Measurements from ENCODE around the gene CGB8. TPM values are rescaled to one million over a fixed set of nuclear protein-coding genes. Genes with fewer than 3 reads are reported as not detected.
"Not testable (repeated sequence)": the region's sequence is repeated elsewhere in the genome, so short reads cannot be mapped to it uniquely, and the experiment has no call there.

The CGB8 gene
- total RNA-seq, 1 experiment from 2014 or later: not detected

DNA sequence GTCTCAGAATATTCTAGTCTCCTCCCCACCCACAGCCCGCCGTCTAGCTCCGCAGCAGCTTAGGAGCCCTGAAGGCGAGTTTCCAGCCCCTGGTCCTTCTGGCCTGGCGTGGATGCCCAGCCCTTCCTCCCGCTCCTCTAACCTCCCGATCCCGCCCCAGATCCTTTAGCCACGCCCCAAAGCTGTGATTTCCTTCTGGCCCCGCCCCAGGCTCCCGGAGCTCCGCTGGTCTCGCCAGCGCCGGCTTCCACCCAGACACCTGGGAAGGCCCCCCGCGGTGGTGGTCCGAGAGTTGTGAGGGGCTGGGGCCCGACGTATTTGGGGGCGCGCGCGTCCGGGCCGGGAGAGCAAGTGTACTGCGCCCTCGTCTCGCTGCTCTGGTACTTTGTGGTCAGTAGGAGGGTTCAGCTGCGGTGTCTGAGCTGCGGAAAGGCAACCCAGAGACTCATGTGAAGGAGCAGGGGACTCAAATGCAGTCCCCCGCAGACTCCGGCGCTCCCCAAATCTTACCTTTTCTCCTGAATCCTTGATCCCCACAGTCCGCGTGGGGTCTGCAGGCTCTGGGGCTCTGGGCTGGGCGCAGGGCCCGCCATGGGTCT is 8.8 kb upstream of the CGB8 start, which contains the start of gene CGB7:
TSS of gene CGB7 (minus strand) at position 114 of the 599 bp plus-strand sequence. CDS start 2,374 bp downstream, outside the sequence.
- no peak within 1 kb of the TSS for H3K27ac ChIP-seq (ENCODE audit: low read depth, low read length, poor library complexity, severe bottlenecking)
- peak within 1 kb of the TSS; percentile 55 for H3K4me3 ChIP-seq (ENCODE audit: low read depth, low read length, poor library complexity, severe bottlenecking)
- H3K27me3 ChIP-seq (replicated peaks; ENCODE audit: insufficient read depth, low read depth, low read length, poor library complexity): no peaks in the 10 kb centered on the region
- ChIA-PET POLR2A (ENCODE audit: low non-redundant PET) (interaction anchor here (0.5 kb wide), 1 partner anchor 173 kb away, joined by 8 read pairs; no protein-coding TSS in a partner anchor), CTCF (no interaction called here)
- peaks cover 7% of the 10 kb centered on the region for H3K4me1 ChIP-seq (ENCODE audit: insufficient read depth, low read length, poor library complexity, severe bottlenecking)
- intact Hi-C loops (cut with micrococcal nuclease; ENCODE audit: unreplicated experiment): no loop called here
- H3K36me3 ChIP-seq (ENCODE audit: insufficient read depth, low read length, poor library complexity, severe bottlenecking): no peaks in the 10 kb centered on the region
- no peaks in the 10 kb centered on the region for H3K9me3 ChIP-seq (ENCODE audit: low read depth, low read length, poor library complexity, severe bottlenecking)
- no TSS peak for BruUV-seq (replicated peaks)
- peak; percentile 50 for DNase-seq (ENCODE audit: low spot score)
- no peak for TF ChIP-seq EZH2 (IDR thresholded peaks at IDR 0.05; ENCODE audit: borderline replicate concordance, low read depth, low read length, poor library complexity, severe bottlenecking)
- TF ChIP-seq CTCF (conservative IDR thresholded peaks at IDR 0.05; ENCODE audit: low read depth, low read length): no peak

GRCh38 chr19:49056902-49057596 is 8.1 kb upstream of the CGB8 start:
- BruUV-seq (replicated peaks); H3K4me1 ChIP-seq (ENCODE audit: insufficient read depth, low read length, poor library complexity, severe bottlenecking); H3K27me3 ChIP-seq (replicated peaks; ENCODE audit: insufficient read depth, low read depth, low read length, poor library complexity); H3K36me3 ChIP-seq (ENCODE audit: insufficient read depth, low read length, poor library complexity, severe bottlenecking); intact Hi-C loops (cut with micrococcal nuclease; ENCODE audit: unreplicated experiment); H3K9me3 ChIP-seq (ENCODE audit: low read depth, low read length, poor library complexity, severe bottlenecking); POLR2A ChIA-PET (ENCODE audit: low non-redundant PET); DNase-seq (ENCODE audit: low spot score); H3K27ac ChIP-seq (ENCODE audit: low read depth, low read length, poor library complexity, severe bottlenecking): not testable (repeated sequence)
- peak overlapping the region; percentile 55 for H3K4me3 ChIP-seq (ENCODE audit: low read depth, low read length, poor library complexity, severe bottlenecking)
- CTCF ChIA-PET: interaction anchor here (0.6 to 0.8 kb wide), 3 partner anchors 14 to 142 kb away, joined by 3 to 4 read pairs (median 3); partner anchors contain the start of gene RUVBL2

DNA sequence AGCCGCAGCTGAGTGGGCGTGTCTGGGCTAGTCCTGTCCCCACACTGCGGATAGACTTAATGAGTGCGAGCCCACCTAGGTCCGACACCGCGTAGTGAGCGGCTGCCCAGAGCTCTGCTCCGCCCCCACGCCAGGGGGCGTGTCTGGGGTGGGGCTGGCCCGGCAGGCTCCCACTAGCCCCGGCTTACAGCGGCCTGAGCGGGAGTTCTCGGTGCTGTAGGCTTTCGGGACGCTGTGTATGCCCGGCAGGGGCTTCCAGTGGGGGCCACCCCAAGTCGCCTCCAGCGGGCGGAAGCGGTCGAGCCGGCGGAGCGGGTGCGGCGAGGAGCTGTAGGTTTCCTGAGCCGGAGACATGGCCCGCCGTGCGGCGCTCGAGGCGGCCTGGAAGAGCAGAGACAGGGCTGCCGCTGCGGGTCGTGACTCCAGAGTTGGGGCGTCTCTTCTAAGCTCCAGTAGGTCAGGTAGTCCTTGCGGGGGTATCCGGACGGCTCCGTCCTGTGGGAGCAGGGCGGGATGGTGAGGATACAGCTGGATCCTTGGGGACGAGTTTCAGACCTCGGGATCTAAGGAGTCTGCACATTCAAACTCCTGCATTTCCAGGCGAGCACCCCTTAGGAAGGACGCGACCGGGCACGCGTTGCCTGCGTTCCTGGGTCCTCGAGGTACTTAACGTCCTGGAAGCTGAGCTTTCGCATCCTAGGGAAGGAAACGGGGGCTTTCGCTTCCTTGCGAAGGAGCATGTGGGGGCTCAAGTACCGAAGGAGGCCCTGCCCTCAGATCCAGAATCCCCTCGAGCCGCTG is 7.4 kb upstream of the CGB8 start:
- peaks cover 7% of the 10 kb centered on the region for H3K4me1 ChIP-seq (ENCODE audit: insufficient read depth, low read length, poor library complexity, severe bottlenecking)
- DNase-seq (ENCODE audit: low spot score): peak; percentile 63
- no peak overlapping the region for H3K27ac ChIP-seq (ENCODE audit: low read depth, low read length, poor library complexity, severe bottlenecking)
- CTCF ChIA-PET: interaction anchor here (0.6 to 0.8 kb wide), 4 partner anchors 14 to 1779 kb away, joined by 3 to 4 read pairs (median 3); partner anchors contain the start of gene RUVBL2
- peak; percentile 32; the same call in 1 of the 2 replicates for TF ChIP-seq CTCF (conservative IDR thresholded peaks at IDR 0.05; ENCODE audit: low read depth, low read length)
- TF ChIP-seq EZH2 (IDR thresholded peaks at IDR 0.05; ENCODE audit: borderline replicate concordance, low read depth, low read length, poor library complexity, severe bottlenecking): no peak
- peak overlapping the region; percentile 55 for H3K4me3 ChIP-seq (ENCODE audit: low read depth, low read length, poor library complexity, severe bottlenecking)
- intact Hi-C loops (cut with micrococcal nuclease; ENCODE audit: unreplicated experiment): no loop called here
- H3K27me3 ChIP-seq (replicated peaks; ENCODE audit: insufficient read depth, low read depth, low read length, poor library complexity): no peaks in the 10 kb centered on the region
- H3K36me3 ChIP-seq (ENCODE audit: insufficient read depth, low read length, poor library complexity, severe bottlenecking): no peaks in the 10 kb centered on the region
- POLR2A ChIA-PET (ENCODE audit: low non-redundant PET): no interaction called here
- no peaks in the 10 kb centered on the region for H3K9me3 ChIP-seq (ENCODE audit: low read depth, low read length, poor library complexity, severe bottlenecking)
- BruUV-seq (replicated peaks): no TSS peak

GRCh38 chr19:49050376-49051033 is 1.6 kb upstream of the CGB8 start:
- intact Hi-C loops (cut with micrococcal nuclease; ENCODE audit: unreplicated experiment); H3K4me1 ChIP-seq (ENCODE audit: insufficient read depth, low read length, poor library complexity, severe bottlenecking); H3K27me3 ChIP-seq (replicated peaks; ENCODE audit: insufficient read depth, low read depth, low read length, poor library complexity); POLR2A ChIA-PET (ENCODE audit: low non-redundant PET); CTCF ChIA-PET; DNase-seq (ENCODE audit: low spot score); H3K4me3 ChIP-seq (ENCODE audit: low read depth, low read length, poor library complexity, severe bottlenecking); H3K27ac ChIP-seq (ENCODE audit: low read depth, low read length, poor library complexity, severe bottlenecking); BruUV-seq (replicated peaks); H3K9me3 ChIP-seq (ENCODE audit: low read depth, low read length, poor library complexity, severe bottlenecking); H3K36me3 ChIP-seq (ENCODE audit: insufficient read depth, low read length, poor library complexity, severe bottlenecking): not testable (repeated sequence)

- POLR2A ChIA-PET (ENCODE audit: low non-redundant PET); intact Hi-C loops (cut with micrococcal nuclease; ENCODE audit: unreplicated experiment); H3K4me3 ChIP-seq (ENCODE audit: low read depth, low read length, poor library complexity, severe bottlenecking); H3K27ac ChIP-seq (ENCODE audit: low read depth, low read length, poor library complexity, severe bottlenecking); BruUV-seq (replicated peaks); H3K9me3 ChIP-seq (ENCODE audit: low read depth, low read length, poor library complexity, severe bottlenecking); H3K36me3 ChIP-seq (ENCODE audit: insufficient read depth, low read length, poor library complexity, severe bottlenecking); CTCF ChIA-PET; H3K27me3 ChIP-seq (replicated peaks; ENCODE audit: insufficient read depth, low read depth, low read length, poor library complexity); DNase-seq (ENCODE audit: low spot score); H3K4me1 ChIP-seq (ENCODE audit: insufficient read depth, low read length, poor library complexity, severe bottlenecking): not testable (repeated sequence)
Observed at GRCh38 chr19:49049834-49050233, 923 bp upstream of the CGB8 start.
